ENCODE data around the gene COPZ2.

- TF ChIP-seq, protein P1, sequence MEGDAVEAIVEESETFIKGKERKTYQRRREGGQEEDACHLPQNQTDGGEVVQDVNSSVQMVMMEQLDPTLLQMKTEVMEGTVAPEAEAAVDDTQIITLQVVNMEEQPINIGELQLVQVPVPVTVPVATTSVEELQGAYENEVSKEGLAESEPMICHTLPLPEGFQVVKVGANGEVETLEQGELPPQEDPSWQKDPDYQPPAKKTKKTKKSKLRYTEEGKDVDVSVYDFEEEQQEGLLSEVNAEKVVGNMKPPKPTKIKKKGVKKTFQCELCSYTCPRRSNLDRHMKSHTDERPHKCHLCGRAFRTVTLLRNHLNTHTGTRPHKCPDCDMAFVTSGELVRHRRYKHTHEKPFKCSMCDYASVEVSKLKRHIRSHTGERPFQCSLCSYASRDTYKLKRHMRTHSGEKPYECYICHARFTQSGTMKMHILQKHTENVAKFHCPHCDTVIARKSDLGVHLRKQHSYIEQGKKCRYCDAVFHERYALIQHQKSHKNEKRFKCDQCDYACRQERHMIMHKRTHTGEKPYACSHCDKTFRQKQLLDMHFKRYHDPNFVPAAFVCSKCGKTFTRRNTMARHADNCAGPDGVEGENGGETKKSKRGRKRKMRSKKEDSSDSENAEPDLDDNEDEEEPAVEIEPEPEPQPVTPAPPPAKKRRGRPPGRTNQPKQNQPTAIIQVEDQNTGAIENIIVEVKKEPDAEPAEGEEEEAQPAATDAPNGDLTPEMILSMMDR (IDR thresholded peaks at IDR 0.05), result no peak
- TF ChIP-seq EP300 (IDR thresholded peaks at IDR 0.05), result no peak
Observed at GRCh38 chr17:47986520-47986919, 51.1 kb downstream of the COPZ2 start.

All from suprapubic skin (tissue), 3 donors.